Tibial nerve (tissue), 4 donors: Measurements from ENCODE around the gene PRPF40A.

ENCODE experiments used
- CTCF ChIP-seq, 5 experiments: fragments of 200-600 bp in 3 of 5; fragments of 450-650 bp in 2 of 5; sonication (generic) in 3 of 5; IDR thresholded peaks; one replicate each; pipeline ENCODE4 v1.5.1; 2016 to 2019; ENCODE audit warnings: antibody characterized with exemption in 5 of 5, mild to moderate bottlenecking in 3 of 5, moderate library complexity in 2 of 5
- EP300 ChIP-seq, 2 donors: sonication (generic); formaldehyde crosslinking; IDR thresholded peaks; one replicate each; pipeline ENCODE4 v1.6.1; 2017; ENCODE audit warnings: antibody characterized with exemption in 2 of 2, mild to moderate bottlenecking in 1 of 2
- POLR2A ChIP-seq, 2 donors: fragments of 450-650 bp; IDR thresholded peaks; one replicate each; pipeline ENCODE4 v1.6.1; 2017; ENCODE audit warnings: antibody characterized with exemption in 2 of 2, mild to moderate bottlenecking in 2 of 2, moderate library complexity in 2 of 2

- TF ChIP-seq CTCF (IDR thresholded peaks at IDR 0.05) (no peak), POLR2A (IDR thresholded peaks at IDR 0.05) (no peak), EP300 (IDR thresholded peaks at IDR 0.05) (no peak)
Measured at GRCh38 chr2:152676461-152676860, 40.8 kb downstream of the PRPF40A start.
